ENCODE measurements around the gene ATE1. TPM values are rescaled to one million over a fixed set of nuclear protein-coding genes. Genes with fewer than 3 reads are reported as not detected.

The ATE1 gene
- total RNA-seq, 1 experiment from 2014 or later: 23.8 TPM

DNA sequence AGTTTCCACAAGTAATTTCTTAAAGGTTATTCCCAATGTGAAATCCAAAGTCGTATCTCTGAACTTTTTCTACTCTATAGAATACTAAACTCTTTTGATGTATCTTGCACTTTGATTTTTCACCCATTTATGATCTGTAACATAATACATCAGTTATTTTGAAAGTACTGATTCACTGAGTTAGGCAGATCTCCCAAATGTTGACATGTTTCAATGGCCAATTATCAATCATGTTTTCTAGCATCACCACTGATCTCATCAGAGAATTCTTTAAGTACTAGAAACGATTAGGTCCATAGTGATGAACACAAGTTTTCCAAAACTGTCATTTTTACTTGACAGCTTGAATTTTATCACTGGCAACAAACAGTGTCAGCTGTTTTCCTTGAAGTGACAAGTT is 119.0 kb downstream of the ATE1 start:
- Mint-ChIP-seq H3K4me3 (no peak overlapping the region), H3K27ac (no peak overlapping the region), H3K36me3 (no peaks in the 10 kb centered on the region), H3K27me3 (ENCODE audit: low read depth) (no peaks in the 10 kb centered on the region), H3K9me3 (no peaks in the 10 kb centered on the region), H3K4me1 (peaks cover 5% of the 10 kb centered on the region)
- CTCF ChIA-PET: interaction anchor here (0.7 kb wide), 1 partner anchor 136 kb away, joined by 4 read pairs; no protein-coding TSS in a partner anchor
- ATAC-seq: no peak
- POLR2A ChIA-PET: no interaction called here
- no peak for DNase-seq (ENCODE audit: low spot score)
- TF ChIP-seq ZNF138 (CRISPR knock-in tag; conservative IDR thresholded peaks at IDR 0.05) (no peak), ZNF423 (CRISPR knock-in tag; IDR thresholded peaks at IDR 0.05) (no peak), ZNF232 (CRISPR knock-in tag; IDR thresholded peaks at IDR 0.05) (no peak), SP1 (CRISPR knock-in tag; conservative IDR thresholded peaks at IDR 0.05) (no peak), ZNF263 (CRISPR knock-in tag; IDR thresholded peaks at IDR 0.05; ENCODE audit: low read depth) (no peak), MXD4 (CRISPR knock-in tag; IDR thresholded peaks at IDR 0.05; ENCODE audit: borderline replicate concordance) (no peak)
- TF ChIP-seq, protein P1, sequence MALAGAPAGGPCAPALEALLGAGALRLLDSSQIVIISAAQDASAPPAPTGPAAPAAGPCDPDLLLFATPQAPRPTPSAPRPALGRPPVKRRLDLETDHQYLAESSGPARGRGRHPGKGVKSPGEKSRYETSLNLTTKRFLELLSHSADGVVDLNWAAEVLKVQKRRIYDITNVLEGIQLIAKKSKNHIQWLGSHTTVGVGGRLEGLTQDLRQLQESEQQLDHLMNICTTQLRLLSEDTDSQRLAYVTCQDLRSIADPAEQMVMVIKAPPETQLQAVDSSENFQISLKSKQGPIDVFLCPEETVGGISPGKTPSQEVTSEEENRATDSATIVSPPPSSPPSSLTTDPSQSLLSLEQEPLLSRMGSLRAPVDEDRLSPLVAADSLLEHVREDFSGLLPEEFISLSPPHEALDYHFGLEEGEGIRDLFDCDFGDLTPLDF (CRISPR knock-in tag; IDR thresholded peaks at IDR 0.05): no peak
- TF ChIP-seq, protein P2, sequence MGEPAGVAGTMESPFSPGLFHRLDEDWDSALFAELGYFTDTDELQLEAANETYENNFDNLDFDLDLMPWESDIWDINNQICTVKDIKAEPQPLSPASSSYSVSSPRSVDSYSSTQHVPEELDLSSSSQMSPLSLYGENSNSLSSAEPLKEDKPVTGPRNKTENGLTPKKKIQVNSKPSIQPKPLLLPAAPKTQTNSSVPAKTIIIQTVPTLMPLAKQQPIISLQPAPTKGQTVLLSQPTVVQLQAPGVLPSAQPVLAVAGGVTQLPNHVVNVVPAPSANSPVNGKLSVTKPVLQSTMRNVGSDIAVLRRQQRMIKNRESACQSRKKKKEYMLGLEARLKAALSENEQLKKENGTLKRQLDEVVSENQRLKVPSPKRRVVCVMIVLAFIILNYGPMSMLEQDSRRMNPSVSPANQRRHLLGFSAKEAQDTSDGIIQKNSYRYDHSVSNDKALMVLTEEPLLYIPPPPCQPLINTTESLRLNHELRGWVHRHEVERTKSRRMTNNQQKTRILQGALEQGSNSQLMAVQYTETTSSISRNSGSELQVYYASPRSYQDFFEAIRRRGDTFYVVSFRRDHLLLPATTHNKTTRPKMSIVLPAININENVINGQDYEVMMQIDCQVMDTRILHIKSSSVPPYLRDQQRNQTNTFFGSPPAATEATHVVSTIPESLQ (CRISPR knock-in tag; IDR thresholded peaks at IDR 0.05): no peak
- TF ChIP-seq, protein P3, sequence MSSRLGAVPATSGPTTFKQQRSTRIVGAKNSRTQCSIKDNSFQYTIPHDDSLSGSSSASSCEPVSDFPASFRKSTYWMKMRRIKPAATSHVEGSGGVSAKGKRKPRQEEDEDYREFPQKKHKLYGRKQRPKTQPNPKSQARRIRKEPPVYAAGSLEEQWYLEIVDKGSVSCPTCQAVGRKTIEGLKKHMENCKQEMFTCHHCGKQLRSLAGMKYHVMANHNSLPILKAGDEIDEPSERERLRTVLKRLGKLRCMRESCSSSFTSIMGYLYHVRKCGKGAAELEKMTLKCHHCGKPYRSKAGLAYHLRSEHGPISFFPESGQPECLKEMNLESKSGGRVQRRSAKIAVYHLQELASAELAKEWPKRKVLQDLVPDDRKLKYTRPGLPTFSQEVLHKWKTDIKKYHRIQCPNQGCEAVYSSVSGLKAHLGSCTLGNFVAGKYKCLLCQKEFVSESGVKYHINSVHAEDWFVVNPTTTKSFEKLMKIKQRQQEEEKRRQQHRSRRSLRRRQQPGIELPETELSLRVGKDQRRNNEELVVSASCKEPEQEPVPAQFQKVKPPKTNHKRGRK (CRISPR knock-in tag; IDR thresholded peaks at IDR 0.05; ENCODE audit: borderline replicate concordance): no peak
- TF ChIP-seq, protein P4, sequence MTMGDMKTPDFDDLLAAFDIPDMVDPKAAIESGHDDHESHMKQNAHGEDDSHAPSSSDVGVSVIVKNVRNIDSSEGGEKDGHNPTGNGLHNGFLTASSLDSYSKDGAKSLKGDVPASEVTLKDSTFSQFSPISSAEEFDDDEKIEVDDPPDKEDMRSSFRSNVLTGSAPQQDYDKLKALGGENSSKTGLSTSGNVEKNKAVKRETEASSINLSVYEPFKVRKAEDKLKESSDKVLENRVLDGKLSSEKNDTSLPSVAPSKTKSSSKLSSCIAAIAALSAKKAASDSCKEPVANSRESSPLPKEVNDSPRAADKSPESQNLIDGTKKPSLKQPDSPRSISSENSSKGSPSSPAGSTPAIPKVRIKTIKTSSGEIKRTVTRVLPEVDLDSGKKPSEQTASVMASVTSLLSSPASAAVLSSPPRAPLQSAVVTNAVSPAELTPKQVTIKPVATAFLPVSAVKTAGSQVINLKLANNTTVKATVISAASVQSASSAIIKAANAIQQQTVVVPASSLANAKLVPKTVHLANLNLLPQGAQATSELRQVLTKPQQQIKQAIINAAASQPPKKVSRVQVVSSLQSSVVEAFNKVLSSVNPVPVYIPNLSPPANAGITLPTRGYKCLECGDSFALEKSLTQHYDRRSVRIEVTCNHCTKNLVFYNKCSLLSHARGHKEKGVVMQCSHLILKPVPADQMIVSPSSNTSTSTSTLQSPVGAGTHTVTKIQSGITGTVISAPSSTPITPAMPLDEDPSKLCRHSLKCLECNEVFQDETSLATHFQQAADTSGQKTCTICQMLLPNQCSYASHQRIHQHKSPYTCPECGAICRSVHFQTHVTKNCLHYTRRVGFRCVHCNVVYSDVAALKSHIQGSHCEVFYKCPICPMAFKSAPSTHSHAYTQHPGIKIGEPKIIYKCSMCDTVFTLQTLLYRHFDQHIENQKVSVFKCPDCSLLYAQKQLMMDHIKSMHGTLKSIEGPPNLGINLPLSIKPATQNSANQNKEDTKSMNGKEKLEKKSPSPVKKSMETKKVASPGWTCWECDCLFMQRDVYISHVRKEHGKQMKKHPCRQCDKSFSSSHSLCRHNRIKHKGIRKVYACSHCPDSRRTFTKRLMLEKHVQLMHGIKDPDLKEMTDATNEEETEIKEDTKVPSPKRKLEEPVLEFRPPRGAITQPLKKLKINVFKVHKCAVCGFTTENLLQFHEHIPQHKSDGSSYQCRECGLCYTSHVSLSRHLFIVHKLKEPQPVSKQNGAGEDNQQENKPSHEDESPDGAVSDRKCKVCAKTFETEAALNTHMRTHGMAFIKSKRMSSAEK (CRISPR knock-in tag; IDR thresholded peaks at IDR 0.05; ENCODE audit: borderline replicate concordance): no peak
- TF ChIP-seq, protein P5, sequence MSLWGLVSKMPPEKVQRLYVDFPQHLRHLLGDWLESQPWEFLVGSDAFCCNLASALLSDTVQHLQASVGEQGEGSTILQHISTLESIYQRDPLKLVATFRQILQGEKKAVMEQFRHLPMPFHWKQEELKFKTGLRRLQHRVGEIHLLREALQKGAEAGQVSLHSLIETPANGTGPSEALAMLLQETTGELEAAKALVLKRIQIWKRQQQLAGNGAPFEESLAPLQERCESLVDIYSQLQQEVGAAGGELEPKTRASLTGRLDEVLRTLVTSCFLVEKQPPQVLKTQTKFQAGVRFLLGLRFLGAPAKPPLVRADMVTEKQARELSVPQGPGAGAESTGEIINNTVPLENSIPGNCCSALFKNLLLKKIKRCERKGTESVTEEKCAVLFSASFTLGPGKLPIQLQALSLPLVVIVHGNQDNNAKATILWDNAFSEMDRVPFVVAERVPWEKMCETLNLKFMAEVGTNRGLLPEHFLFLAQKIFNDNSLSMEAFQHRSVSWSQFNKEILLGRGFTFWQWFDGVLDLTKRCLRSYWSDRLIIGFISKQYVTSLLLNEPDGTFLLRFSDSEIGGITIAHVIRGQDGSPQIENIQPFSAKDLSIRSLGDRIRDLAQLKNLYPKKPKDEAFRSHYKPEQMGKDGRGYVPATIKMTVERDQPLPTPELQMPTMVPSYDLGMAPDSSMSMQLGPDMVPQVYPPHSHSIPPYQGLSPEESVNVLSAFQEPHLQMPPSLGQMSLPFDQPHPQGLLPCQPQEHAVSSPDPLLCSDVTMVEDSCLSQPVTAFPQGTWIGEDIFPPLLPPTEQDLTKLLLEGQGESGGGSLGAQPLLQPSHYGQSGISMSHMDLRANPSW (CRISPR knock-in tag; conservative IDR thresholded peaks at IDR 0.05; ENCODE audit: low read depth): no peak
- TF ChIP-seq, protein P6, sequence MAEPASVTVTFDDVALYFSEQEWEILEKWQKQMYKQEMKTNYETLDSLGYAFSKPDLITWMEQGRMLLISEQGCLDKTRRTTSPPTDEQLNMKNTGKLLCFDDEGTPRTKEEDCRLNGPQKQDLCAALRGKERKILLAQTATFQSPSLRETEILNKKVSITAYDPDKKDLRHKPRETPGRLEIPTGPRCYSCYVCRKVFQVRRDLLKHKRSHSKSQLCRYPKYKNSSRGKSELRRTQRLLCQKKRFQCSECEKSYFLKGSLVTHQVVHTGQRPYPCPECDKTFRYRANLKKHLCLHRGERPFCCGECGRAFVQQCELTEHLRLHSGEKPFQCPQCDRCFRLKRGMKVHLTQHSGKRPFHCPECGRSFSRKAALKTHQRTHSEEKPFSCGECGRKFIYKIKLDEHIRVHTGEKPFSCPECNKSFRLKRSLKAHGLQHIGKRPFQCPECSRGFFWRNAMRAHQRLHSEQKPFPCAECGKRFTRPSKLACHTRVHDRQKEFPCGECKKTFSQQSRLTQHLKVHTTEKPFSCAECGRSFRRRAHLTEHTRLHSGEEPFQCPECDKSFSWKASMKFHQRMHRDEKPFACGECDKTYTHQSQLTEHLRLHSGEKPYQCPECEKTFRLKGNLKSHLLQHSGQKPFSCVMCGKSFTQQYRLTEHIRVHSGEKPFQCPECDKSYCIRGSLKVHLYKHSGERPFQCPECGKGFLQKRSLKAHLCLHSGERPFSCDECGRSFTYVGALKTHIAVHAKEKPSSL (CRISPR knock-in tag; conservative IDR thresholded peaks at IDR 0.05): no peak
- TF ChIP-seq, protein P7, sequence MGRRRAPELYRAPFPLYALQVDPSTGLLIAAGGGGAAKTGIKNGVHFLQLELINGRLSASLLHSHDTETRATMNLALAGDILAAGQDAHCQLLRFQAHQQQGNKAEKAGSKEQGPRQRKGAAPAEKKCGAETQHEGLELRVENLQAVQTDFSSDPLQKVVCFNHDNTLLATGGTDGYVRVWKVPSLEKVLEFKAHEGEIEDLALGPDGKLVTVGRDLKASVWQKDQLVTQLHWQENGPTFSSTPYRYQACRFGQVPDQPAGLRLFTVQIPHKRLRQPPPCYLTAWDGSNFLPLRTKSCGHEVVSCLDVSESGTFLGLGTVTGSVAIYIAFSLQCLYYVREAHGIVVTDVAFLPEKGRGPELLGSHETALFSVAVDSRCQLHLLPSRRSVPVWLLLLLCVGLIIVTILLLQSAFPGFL (CRISPR knock-in tag; IDR thresholded peaks at IDR 0.05; ENCODE audit: borderline replicate concordance): no peak

All from WTC11 (cell line).